ENCODE results near the gene RAI14. TPM values are rescaled to one million over a fixed set of nuclear protein-coding genes. Genes with fewer than 3 reads are reported as not detected.
A peak's percentile ranks its signal among the peaks of the same experiment; 100 is the strongest.

Gene RAI14
- total RNA-seq, 2 experiments from 2014 or later = 0.08 to 0.50 TPM

GRCh38 chr5:34687269-34688011 lies 31.3 kb downstream of the RAI14 start:
- Mint-ChIP-seq H3K4me1 (no peaks in the 10 kb centered on the region), H3K4me3 (no peak overlapping the region), H3K27ac (no peak overlapping the region), H3K36me3 (ENCODE audit: low read depth) (no peaks in the 10 kb centered on the region), H3K27me3 (no peaks in the 10 kb centered on the region), H3K9me3 (no peaks in the 10 kb centered on the region)
- ChIA-PET POLR2A (no interaction called here), CTCF (interaction anchor here (1.0 kb wide), 1 partner anchor 69 kb away, joined by 3 read pairs; no protein-coding TSS in a partner anchor)
- DNase-seq = no peak

- H3K27me3 Mint-ChIP-seq = no peaks in the 10 kb centered on the region
- no peak overlapping the region for H3K4me3 Mint-ChIP-seq
- no peaks in the 10 kb centered on the region for H3K4me1 Mint-ChIP-seq
- no peaks in the 10 kb centered on the region for H3K36me3 Mint-ChIP-seq (ENCODE audit: low read depth)
- no peak overlapping the region for H3K27ac Mint-ChIP-seq
- no peak for DNase-seq
- H3K9me3 Mint-ChIP-seq = no peaks in the 10 kb centered on the region
- POLR2A ChIA-PET = no interaction called here
- CTCF ChIA-PET = no interaction called here
Observed at GRCh38 chr5:34688015-34688810, 32.1 kb downstream of the RAI14 start.

GRCh38 chr5:34690301-34690700 lies 34.2 kb downstream of the RAI14 start:
- H3K4me1 Mint-ChIP-seq = peaks cover 8% of the 10 kb centered on the region
- H3K27me3 Mint-ChIP-seq = no peaks in the 10 kb centered on the region
- no peak overlapping the region for H3K4me3 Mint-ChIP-seq
- no peaks in the 10 kb centered on the region for H3K36me3 Mint-ChIP-seq (ENCODE audit: low read depth)
- ChIA-PET CTCF (no interaction called here), POLR2A (no interaction called here)
- no peak for DNase-seq
- no peak overlapping the region for H3K27ac Mint-ChIP-seq
- no peaks in the 10 kb centered on the region for H3K9me3 Mint-ChIP-seq

- Mint-ChIP-seq H3K4me1 (peaks cover 11% of the 10 kb centered on the region), H3K27me3 (no peaks in the 10 kb centered on the region), H3K27ac (no peak overlapping the region), H3K4me3 (no peak overlapping the region), H3K36me3 (ENCODE audit: low read depth) (no peaks in the 10 kb centered on the region), H3K9me3 (no peaks in the 10 kb centered on the region)
- ChIA-PET POLR2A (no interaction called here), CTCF (no interaction called here)
- DNase-seq = no peak
Observed at GRCh38 chr5:34690898-34691297, 34.8 kb downstream of the RAI14 start.

- H3K36me3 Mint-ChIP-seq (ENCODE audit: low read depth) = no peaks in the 10 kb centered on the region
- no peak overlapping the region for H3K4me3 Mint-ChIP-seq
- ChIA-PET POLR2A (no interaction called here), CTCF (no interaction called here)
- no peak for DNase-seq
- no peaks in the 10 kb centered on the region for H3K9me3 Mint-ChIP-seq
- peaks cover 13% of the 10 kb centered on the region for H3K4me1 Mint-ChIP-seq
- H3K27me3 Mint-ChIP-seq = no peaks in the 10 kb centered on the region
- no peak overlapping the region for H3K27ac Mint-ChIP-seq
Observed at GRCh38 chr5:34691326-34691725, 35.2 kb downstream of the RAI14 start.

- no peak overlapping the region for H3K4me3 Mint-ChIP-seq
- H3K27me3 Mint-ChIP-seq = no peaks in the 10 kb centered on the region
- CTCF ChIA-PET = no interaction called here
- H3K4me1 Mint-ChIP-seq = peaks cover 14% of the 10 kb centered on the region
- H3K9me3 Mint-ChIP-seq = no peaks in the 10 kb centered on the region
- H3K36me3 Mint-ChIP-seq (ENCODE audit: low read depth) = no peaks in the 10 kb centered on the region
- DNase-seq = no peak
- POLR2A ChIA-PET = no interaction called here
- H3K27ac Mint-ChIP-seq = no peak overlapping the region
Observed at GRCh38 chr5:34692786-34693185, 36.7 kb downstream of the RAI14 start.

- CTCF ChIA-PET = no interaction called here
- Mint-ChIP-seq H3K4me3 (no peak overlapping the region), H3K4me1 (peaks cover 14% of the 10 kb centered on the region)
Observed at GRCh38 chr5:34694012-34694411, 37.9 kb downstream of the RAI14 start.

GRCh38 chr5:34694685-34695084 lies 38.6 kb downstream of the RAI14 start:
- Mint-ChIP-seq H3K36me3 (ENCODE audit: low read depth) (no peaks in the 10 kb centered on the region), H3K4me3 (no peak overlapping the region)

More at GRCh38 chr5:34694012-34694411, 37.9 kb downstream of the RAI14 start:
- Mint-ChIP-seq H3K9me3 (no peaks in the 10 kb centered on the region), H3K27ac (no peak overlapping the region), H3K27me3 (no peaks in the 10 kb centered on the region), H3K36me3 (ENCODE audit: low read depth) (no peaks in the 10 kb centered on the region)
- POLR2A ChIA-PET = no interaction called here
- no peak for DNase-seq

GRCh38 chr5:34695275-34696027 lies 39.3 kb downstream of the RAI14 start:
- Mint-ChIP-seq H3K4me1 (peaks cover 14% of the 10 kb centered on the region), H3K36me3 (ENCODE audit: low read depth) (no peaks in the 10 kb centered on the region), H3K9me3 (no peaks in the 10 kb centered on the region), H3K4me3 (no peak overlapping the region), H3K27me3 (no peaks in the 10 kb centered on the region), H3K27ac (peak overlapping the region; percentile 72)
- POLR2A ChIA-PET = no interaction called here
- CTCF ChIA-PET = interaction anchor here (1.1 kb wide), 1 partner anchor 14 kb away, joined by 4 read pairs; no protein-coding TSS in a partner anchor
- DNase-seq = no peak

More at GRCh38 chr5:34694685-34695084, 38.6 kb downstream of the RAI14 start:
- Mint-ChIP-seq H3K4me1 (peaks cover 14% of the 10 kb centered on the region), H3K27me3 (no peaks in the 10 kb centered on the region), H3K9me3 (no peaks in the 10 kb centered on the region), H3K27ac (no peak overlapping the region)
- POLR2A ChIA-PET = no interaction called here
- CTCF ChIA-PET = interaction anchor here (1.1 kb wide), 1 partner anchor 15 kb away, joined by 4 read pairs; no protein-coding TSS in a partner anchor
- DNase-seq = no peak

- Mint-ChIP-seq H3K36me3 (ENCODE audit: low read depth) (no peaks in the 10 kb centered on the region), H3K27ac (no peak overlapping the region), H3K9me3 (no peaks in the 10 kb centered on the region), H3K27me3 (no peaks in the 10 kb centered on the region), H3K4me1 (peaks cover 14% of the 10 kb centered on the region), H3K4me3 (no peak overlapping the region)
- no peak for DNase-seq
- POLR2A ChIA-PET = no interaction called here
- CTCF ChIA-PET = no interaction called here
Observed at GRCh38 chr5:34697308-34698108, 41.4 kb downstream of the RAI14 start.

- no peak overlapping the region for H3K4me3 Mint-ChIP-seq
- CTCF ChIA-PET = no interaction called here
- no peaks in the 10 kb centered on the region for H3K27me3 Mint-ChIP-seq
- peaks cover 14% of the 10 kb centered on the region for H3K4me1 Mint-ChIP-seq
- no peaks in the 10 kb centered on the region for H3K9me3 Mint-ChIP-seq
- no peaks in the 10 kb centered on the region for H3K36me3 Mint-ChIP-seq (ENCODE audit: low read depth)
- no peak for DNase-seq
- POLR2A ChIA-PET = no interaction called here
- H3K27ac Mint-ChIP-seq = no peak overlapping the region
Observed at GRCh38 chr5:34698109-34698419, 41.9 kb downstream of the RAI14 start.

- Mint-ChIP-seq H3K27ac (no peak overlapping the region), H3K9me3 (no peaks in the 10 kb centered on the region), H3K27me3 (no peaks in the 10 kb centered on the region), H3K4me1 (peaks cover 14% of the 10 kb centered on the region), H3K36me3 (ENCODE audit: low read depth) (no peaks in the 10 kb centered on the region), H3K4me3 (no peak overlapping the region)
- CTCF ChIA-PET = no interaction called here
- DNase-seq = no peak
- POLR2A ChIA-PET = no interaction called here
Observed at GRCh38 chr5:34698754-34699153, 42.6 kb downstream of the RAI14 start.

Data from activated CD4-positive, alpha-beta T cell treated with anti-CD3 and anti-CD28 coated beads, Interleukin-2, amount 10 ng/mL, durations not matched to agents 7 days and 5 days (primary cell).